Stomach (tissue), 4 donors: ENCODE data around the gene MAPKAPK3.

ENCODE experiments used
- CTCF ChIP-seq, 7 experiments: fragments of 450-650 bp in 4 of 7; fragments of 200-600 bp in 3 of 7; sonication (generic) in 3 of 7; IDR thresholded peaks; one replicate each; pipeline ENCODE4 v1.5.1; 2016 to 2019; ENCODE audit warnings: antibody characterized with exemption in 7 of 7, control low read depth in 2 of 7, mild to moderate bottlenecking in 1 of 7
- POLR2A ChIP-seq, 4 donors: fragments of 450-650 bp; IDR thresholded peaks; one replicate each; pipeline ENCODE4 v1.6.1; 2016; ENCODE audit warnings: antibody characterized with exemption in 4 of 4, control low read depth in 2 of 4, mild to moderate bottlenecking in 1 of 4, moderate library complexity in 1 of 4
- POLR2AphosphoS5 ChIP-seq, 3 donors: sonication (generic); formaldehyde crosslinking; IDR thresholded peaks; one replicate each; pipeline ENCODE4 v1.6.1; 2016; ENCODE audit warnings: antibody characterized with exemption in 3 of 3

- TF ChIP-seq CTCF (IDR thresholded peaks at IDR 0.05) (no peak), POLR2A (IDR thresholded peaks at IDR 0.05) (no peak), POLR2AphosphoS5 (IDR thresholded peaks at IDR 0.05) (no peak)
These were observed 57.6 kb downstream of the MAPKAPK3 start, which contains the start of gene DOCK3 for GRCh38 chr3:50674349-50675178.
